Measurements from ENCODE around the gene RYR3. TPM values are rescaled to one million over a fixed set of nuclear protein-coding genes. Genes with fewer than 3 reads are reported as not detected.

RYR3 gene
- total RNA-seq, 1 donor from 2014 or later, result 0.72 TPM

DNA sequence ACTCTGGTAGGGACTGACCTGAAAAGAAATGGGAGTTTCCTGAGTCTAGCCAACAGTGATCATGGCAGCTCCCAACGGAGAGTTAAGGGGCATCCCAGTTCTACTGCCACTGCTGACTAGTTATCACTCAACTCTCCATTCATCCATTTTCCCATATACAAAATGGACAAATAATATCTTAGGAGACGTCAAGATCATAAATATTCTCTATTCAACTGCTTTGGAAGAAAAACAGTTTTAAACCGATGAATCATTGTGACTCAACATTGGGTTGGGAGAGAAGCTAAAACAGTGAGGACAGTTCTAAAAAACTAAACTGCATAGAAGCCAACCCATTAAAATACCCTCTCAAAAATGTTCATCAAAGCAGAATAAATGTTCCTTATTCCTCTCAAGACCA, 600.0 kb downstream of the RYR3 start:
- no peak for ATAC-seq

DNA sequence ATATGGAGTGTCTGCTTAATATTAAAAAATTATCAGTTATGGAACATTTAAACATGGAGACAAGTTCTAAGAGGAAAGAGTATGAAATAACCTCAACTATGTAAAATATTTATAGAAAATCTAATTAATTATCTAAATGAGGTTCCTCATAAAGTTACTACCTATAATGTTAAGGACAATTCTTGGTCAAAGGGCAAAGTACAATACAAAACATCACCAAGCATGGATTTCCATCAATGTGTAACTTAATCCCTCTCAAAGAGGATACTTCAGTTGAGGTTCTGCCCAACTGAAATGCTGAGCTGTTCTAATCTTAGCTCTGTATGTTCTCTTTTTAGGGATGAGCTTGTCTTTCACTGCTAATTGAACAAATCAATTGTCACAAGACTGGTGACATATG, 601.6 kb downstream of the RYR3 start:
- ATAC-seq, result no peak

DNA sequence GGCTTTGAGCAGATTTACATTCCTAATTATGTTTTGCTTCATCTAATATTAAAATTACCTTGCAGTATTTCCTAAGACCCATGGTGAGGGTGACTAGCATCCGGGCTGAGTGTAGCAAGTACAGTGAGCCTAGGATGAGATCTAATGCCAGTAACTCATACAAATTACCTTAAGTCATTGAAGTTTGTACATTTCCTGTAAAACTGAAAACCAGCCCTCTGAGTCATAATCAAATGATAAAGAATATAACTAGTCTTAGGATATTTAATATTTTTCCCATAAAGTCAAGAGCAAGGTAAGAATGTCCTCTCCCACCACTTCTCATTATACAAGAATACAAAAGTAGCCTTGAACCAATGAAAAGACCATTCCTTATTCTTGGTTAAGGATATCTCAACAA, 602.7 kb downstream of the RYR3 start:
- ATAC-seq, result peak; percentile 45

Other genes with a start within 250 kb of the RYR3 start
- 4.6 TPM for gene FMN1, start 116.3 kb upstream of the RYR3 start, total RNA-seq

All from esophagus mucosa (tissue), 1 donor.